MM.1S (cell line): ENCODE data around the gene MIPEP.

ENCODE experiments used
- DNase-seq: peaks from one replicate; pipeline ENCODE4 v3.0.0-alpha.2; 2015
- H2AFZ ChIP-seq: fragments of 300-600 bp; sonication (generic); 2 replicates; pipeline ENCODE4 v1.6.0; 2016; ENCODE audit warnings: antibody characterized with exemption, low read length
- H3F3A ChIP-seq: fragments of 300-600 bp; sonication (generic); 2 replicates; pipeline ENCODE4 v1.6.1; 2016; ENCODE audit warnings: mild to moderate bottlenecking, antibody characterized with exemption, low read length, moderate library complexity, mixed read lengths; ENCODE audit not compliant: insufficient read depth
- H3K27ac ChIP-seq: fragments of 300-600 bp; sonication (generic); 2 replicates; pipeline ENCODE4 v1.5.1; 2016; ENCODE audit warnings: mild to moderate bottlenecking, low read length
- H3K27me3 ChIP-seq: fragments of 300-600 bp; sonication (generic); replicated peaks from 2 replicates; pipeline ENCODE4 v1.6.0; 2016; ENCODE audit warnings: low read length; ENCODE audit not compliant: insufficient read depth
- H3K36me3 ChIP-seq: fragments of 300-600 bp; sonication (generic); replicated peaks from 2 replicates; pipeline ENCODE4 v1.6.1; 2016; ENCODE audit warnings: mild to moderate bottlenecking, low read length, mixed read lengths; ENCODE audit not compliant: insufficient read depth
- H3K4me1 ChIP-seq: fragments of 300-600 bp; sonication (generic); 2 replicates; pipeline ENCODE4 v1.6.1; 2016; ENCODE audit warnings: low read length, mixed read lengths
- H3K4me2 ChIP-seq: fragments of 300-600 bp; sonication (generic); 2 replicates; pipeline ENCODE4 v1.6.0; 2016; ENCODE audit warnings: low read depth, low read length
- H3K4me3 ChIP-seq: fragments of 300-600 bp; sonication (generic); 2 replicates; pipeline ENCODE4 v1.5.1; 2016; ENCODE audit warnings: low read length, mixed read lengths
- H3K79me2 ChIP-seq: fragments of 300-600 bp; sonication (generic); 2 replicates; pipeline ENCODE4 v1.6.1; 2016; ENCODE audit warnings: mixed run types, low read length, mixed read lengths
- H3K9ac ChIP-seq: fragments of 300-600 bp; sonication (generic); 2 replicates; pipeline ENCODE4 v1.6.1; 2016; ENCODE audit warnings: low read length, mixed read lengths
- H3K9me2 ChIP-seq: fragments of 300-600 bp; sonication (generic); replicated peaks from 2 replicates; pipeline ENCODE4 v1.6.1; 2016; ENCODE audit warnings: mild to moderate bottlenecking, low read length, mixed read lengths; ENCODE audit not compliant: insufficient read depth
- H3K9me3 ChIP-seq: fragments of 300-600 bp; sonication (generic); replicated peaks from 2 replicates; pipeline ENCODE4 v1.6.1; 2016; ENCODE audit warnings: mild to moderate bottlenecking, low read length, mixed read lengths; ENCODE audit not compliant: insufficient read depth
- H4K20me1 ChIP-seq: fragments of 300-600 bp; sonication (generic); 2 replicates; pipeline ENCODE4 v1.6.1; 2016; ENCODE audit warnings: mild to moderate bottlenecking, low read length, moderate library complexity, mixed read lengths; ENCODE audit not compliant: insufficient read depth
- CTCF ChIP-seq: fragments of 300-600 bp; sonication (generic); IDR thresholded peaks from 2 replicates; pipeline ENCODE4 v1.5.1; 2016; ENCODE audit warnings: antibody characterized with exemption, low read length, mixed read lengths
- EZH2 ChIP-seq: fragments of 300-600 bp; sonication (generic); optimal IDR thresholded peaks from 2 replicates; pipeline ENCODE3; 2017; ENCODE audit warnings: low read depth, mild to moderate bottlenecking, antibody characterized with exemption, low read length, mixed read lengths
- EZH2phosphoT487 ChIP-seq: fragments of 300-600 bp; sonication (generic); IDR thresholded peaks from 2 replicates; pipeline ENCODE4 v1.6.1; 2018; ENCODE audit warnings: antibody characterized with exemption, low read length

Gene MIPEP

GRCh38 chr13:23796551-23796950, 92.6 kb downstream of the MIPEP start:
- Histone ChIP-seq H3K9me3 (no peaks in the 10 kb centered on the region), H2AFZ (no peak overlapping the region), H3K4me3 (no peak overlapping the region), H3K9me2 (no peaks in the 10 kb centered on the region), H3K4me2 (no peak overlapping the region), H3K27ac (no peak overlapping the region), H3K4me1 (peaks cover 8% of the 10 kb centered on the region; the same call in 1 of the 2 replicates), H3K79me2 (no peaks in the 10 kb centered on the region), H3F3A (0 out of 2 replicates have a peak, but pooled peaks cover 6% of the 10 kb centered on the region), H3K36me3 (no peaks in the 10 kb centered on the region), H3K27me3 (no peaks in the 10 kb centered on the region), H4K20me1 (no peaks in the 10 kb centered on the region), H3K9ac (no peak overlapping the region)
- DNase-seq: no peak
- TF ChIP-seq CTCF (no peak), EZH2phosphoT487 (no peak), EZH2 (no peak)

- H3K36me3 ChIP-seq: no peaks in the 10 kb centered on the region
- peak overlapping the region; percentile 12; the same call in 1 of the 2 replicates for H3K9ac ChIP-seq
- peak overlapping the region; percentile 49; the same call in 1 of the 2 replicates for H3K27ac ChIP-seq
- H3K27me3 ChIP-seq: no peaks in the 10 kb centered on the region
- H3K4me1 ChIP-seq: 0 out of 2 replicates have a peak, but pooled peaks cover under 1% of the 10 kb centered on the region
- H3F3A ChIP-seq: no peaks in the 10 kb centered on the region
- H3K9me2 ChIP-seq: no peaks in the 10 kb centered on the region
- H3K79me2 ChIP-seq: no peaks in the 10 kb centered on the region
- H3K4me3 ChIP-seq: no peak overlapping the region
- peak; percentile 10 for DNase-seq
- peak overlapping the region; percentile 49 for H3K4me2 ChIP-seq
- no peak overlapping the region for H2AFZ ChIP-seq
- no peaks in the 10 kb centered on the region for H3K9me3 ChIP-seq
- no peaks in the 10 kb centered on the region for H4K20me1 ChIP-seq
- TF ChIP-seq CTCF: no peak
- no peak for TF ChIP-seq EZH2
- TF ChIP-seq EZH2phosphoT487: no peak
Observed at GRCh38 chr13:23794267-23795161, 94.7 kb downstream of the MIPEP start.

GRCh38 chr13:23793711-23794110, 95.5 kb downstream of the MIPEP start:
- Histone ChIP-seq H3K27ac (no peak overlapping the region), H3F3A (no peaks in the 10 kb centered on the region), H3K4me2 (no peak overlapping the region), H3K4me1 (no peaks in the 10 kb centered on the region), H3K9ac (no peak overlapping the region), H3K36me3 (no peaks in the 10 kb centered on the region), H2AFZ (no peak overlapping the region), H3K9me3 (no peaks in the 10 kb centered on the region), H3K27me3 (no peaks in the 10 kb centered on the region), H3K79me2 (no peaks in the 10 kb centered on the region), H4K20me1 (no peaks in the 10 kb centered on the region), H3K4me3 (no peak overlapping the region), H3K9me2 (no peaks in the 10 kb centered on the region)
- no peak for DNase-seq
- TF ChIP-seq EZH2phosphoT487 (no peak), CTCF (no peak)
